SJCRH30 (cell line): Measurements from ENCODE around the gene ASH1L. TPM values are rescaled to one million over a fixed set of nuclear protein-coding genes. Genes with fewer than 3 reads are reported as not detected.
"Not testable (repeated sequence)": the region's sequence is repeated elsewhere in the genome, so short reads cannot be mapped to it uniquely, and the experiment has no call there.

Experiments used
- DNase-seq, 2 experiments: peaks; one replicate each; pipeline ENCODE4 v3.0.0-alpha.2; 2015 to 2020
- H3K27ac ChIP-seq: fragments of 250-450 bp; sonication (Bioruptor Pico); 2 replicates; pipeline ENCODE4 v1.5.1; 2020; ENCODE audit warnings: mild to moderate bottlenecking, moderate library complexity
- H3K27me3 ChIP-seq: fragments of 250-450 bp; sonication (Bioruptor Pico); 2 replicates; pipeline ENCODE4 v1.5.1; 2020; ENCODE audit warnings: mild to moderate bottlenecking, moderate library complexity
- H3K36me3 ChIP-seq: fragments of 250-450 bp; sonication (Bioruptor Pico); 2 replicates; pipeline ENCODE4 v1.5.1; 2020; ENCODE audit warnings: mild to moderate bottlenecking, moderate library complexity
- H3K4me1 ChIP-seq: fragments of 250-450 bp; sonication (Bioruptor Pico); 2 replicates; pipeline ENCODE4 v1.5.1; 2020; ENCODE audit warnings: mild to moderate bottlenecking, moderate library complexity
- H3K4me3 ChIP-seq: fragments of 250-450 bp; sonication (Bioruptor Pico); 2 replicates; pipeline ENCODE4 v1.5.1; 2020; ENCODE audit warnings: mild to moderate bottlenecking, moderate library complexity
- H3K9me3 ChIP-seq: fragments of 250-450 bp; sonication (Bioruptor Pico); replicated peaks from 2 replicates; pipeline ENCODE4 v1.5.1; 2020; ENCODE audit warnings: mild to moderate bottlenecking, moderate library complexity
- total RNA-seq: library from RNA; depleted of rRNA; stranded (reverse); fragments of >200 nt; shearing (Covaris generic); gene quantifications from 2 replicates; pipeline ENCODE4 v1.2.3, GENCODE V29; 2014

ASH1L gene
- total RNA-seq, 1 experiment from 2014 or later = 35.1 TPM

GRCh38 chr1:155574077-155574476 lies 11.5 kb upstream of the ASH1L start:
- DNase-seq = no peak
- Histone ChIP-seq H3K27ac (no peak overlapping the region), H3K4me3 (no peak overlapping the region), H3K27me3 (no peaks in the 10 kb centered on the region), H3K9me3 (no peaks in the 10 kb centered on the region), H3K36me3 (peaks cover 8% of the 10 kb centered on the region; the same call in 1 of the 2 replicates), H3K4me1 (no peaks in the 10 kb centered on the region)

DNA sequence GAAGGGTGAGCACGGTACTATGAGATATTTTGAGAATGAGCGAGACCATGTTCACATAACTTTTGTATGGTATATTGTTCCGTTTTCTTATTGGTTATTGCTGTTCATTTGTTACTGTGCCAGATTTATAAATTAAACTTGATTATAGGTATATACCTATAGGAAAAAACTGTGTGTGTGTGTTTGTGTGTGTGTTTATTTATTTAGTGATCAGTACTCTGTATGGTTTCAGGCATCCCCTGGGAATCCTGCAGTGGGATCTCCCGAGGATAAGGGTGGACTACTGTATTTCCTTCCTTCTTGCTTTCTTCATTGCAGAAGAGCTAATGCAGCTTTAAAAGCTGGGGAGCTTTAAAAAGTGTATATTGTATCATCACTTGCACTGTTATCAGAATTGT lies 8.0 kb upstream of the ASH1L start:
- Histone ChIP-seq H3K4me3 (no peak overlapping the region), H3K4me1 (no peaks in the 10 kb centered on the region), H3K27me3 (no peaks in the 10 kb centered on the region), H3K27ac (no peak overlapping the region), H3K9me3 (no peaks in the 10 kb centered on the region), H3K36me3 (peaks cover 8% of the 10 kb centered on the region; the same call in 1 of the 2 replicates)
- DNase-seq = no peak

- DNase-seq = no peak
- Histone ChIP-seq H3K9me3 (no peaks in the 10 kb centered on the region), H3K27ac (no peak overlapping the region), H3K4me1 (no peaks in the 10 kb centered on the region), H3K36me3 (peaks cover 8% of the 10 kb centered on the region; the same call in 1 of the 2 replicates), H3K4me3 (no peak overlapping the region), H3K27me3 (no peaks in the 10 kb centered on the region)
Measured at GRCh38 chr1:155569988-155570592, 7.5 kb upstream of the ASH1L start.

DNA sequence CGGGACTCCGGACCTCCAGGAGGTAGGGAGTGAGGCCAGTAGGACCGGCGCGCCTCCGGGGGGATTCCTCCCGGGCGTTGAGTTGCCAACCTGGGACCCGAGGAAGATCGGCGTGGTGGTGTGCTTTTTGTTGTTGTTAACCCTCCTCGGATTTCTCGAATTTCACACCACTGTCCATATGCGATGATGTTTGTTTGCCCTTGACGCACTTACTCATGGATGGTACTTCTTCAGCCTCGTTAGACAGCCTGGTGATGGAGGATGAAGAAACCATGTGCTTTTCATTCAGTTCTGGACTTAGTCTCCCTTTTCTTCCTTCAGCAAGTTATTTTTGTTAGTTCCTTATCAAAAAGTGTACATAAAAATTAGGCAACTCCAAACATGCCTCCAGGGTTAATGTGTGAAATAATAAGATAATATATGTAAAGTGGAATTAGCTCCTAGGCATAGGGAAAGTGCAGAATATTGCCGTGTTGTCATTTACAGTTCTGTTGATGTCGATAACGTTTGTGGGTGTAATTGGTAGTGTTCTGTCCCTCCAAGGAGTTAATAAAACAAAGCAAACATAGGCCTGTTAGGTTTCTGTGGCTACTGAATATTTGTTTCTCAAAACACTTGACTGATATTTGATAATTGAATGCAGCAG lies 897 bp upstream of the ASH1L start:
- H3K9me3 ChIP-seq, H3K4me1 ChIP-seq, H3K27me3 ChIP-seq, H3K36me3 ChIP-seq: not testable (repeated sequence)
- Histone ChIP-seq H3K4me3 (peak overlapping the region; percentile 100), H3K27ac (peak overlapping the region; percentile 99)
- peak in 1 of 2 experiments; percentile 30 for DNase-seq

DNA sequence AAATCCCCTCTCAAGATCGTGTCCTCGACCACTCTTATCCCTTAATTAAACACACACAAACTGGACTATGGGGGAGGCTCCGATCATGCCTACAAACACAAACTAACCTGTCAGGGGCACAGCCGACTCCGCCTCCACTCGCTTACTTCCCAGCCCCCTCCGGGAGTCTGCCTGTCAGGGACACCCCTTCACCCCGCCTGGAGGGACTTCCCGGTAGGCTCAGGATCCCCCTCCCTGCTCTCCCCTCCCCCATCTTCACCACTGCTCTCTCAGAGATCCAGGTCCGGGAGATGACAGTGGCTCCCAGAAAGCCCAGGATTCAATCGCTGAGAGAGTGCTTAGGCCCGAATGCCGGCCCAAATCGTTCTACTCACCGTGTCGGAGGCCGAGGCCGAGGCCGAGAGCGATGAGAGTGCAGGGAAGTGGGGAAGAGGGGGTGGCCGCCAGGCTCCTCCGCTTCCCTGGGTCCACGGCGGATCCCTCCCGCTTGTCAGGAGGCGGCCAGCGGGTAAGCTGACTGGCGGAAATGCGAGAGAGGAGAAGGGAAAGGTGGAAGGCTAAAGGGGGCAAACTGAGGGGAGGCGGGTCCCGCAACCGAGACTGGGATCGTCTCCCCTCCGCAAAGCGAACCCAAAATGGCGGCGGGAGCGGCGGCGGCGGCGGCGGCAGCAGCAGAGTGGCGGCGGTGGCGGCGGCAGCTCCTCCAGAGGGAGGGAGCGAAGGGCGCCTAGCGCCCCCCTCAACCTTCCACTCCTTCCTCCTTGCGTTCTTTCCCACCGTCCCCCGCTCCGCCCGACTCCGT lies 623 bp downstream of the ASH1L start:
- not testable (repeated sequence) for H3K36me3 ChIP-seq, H3K9me3 ChIP-seq, H3K4me1 ChIP-seq, DNase-seq, H3K27me3 ChIP-seq
- Histone ChIP-seq H3K4me3 (peak overlapping the region; percentile 100), H3K27ac (peak overlapping the region; percentile 99)

- no peak for DNase-seq
- no peaks in the 10 kb centered on the region for H3K9me3 ChIP-seq
- H3K36me3 ChIP-seq = peaks cover 6% of the 10 kb centered on the region; the same call in 1 of the 2 replicates
- no peak overlapping the region for H3K27ac ChIP-seq
- H3K4me3 ChIP-seq = no peak overlapping the region
- 0 out of 2 replicates have a peak, but pooled peaks cover 4% of the 10 kb centered on the region for H3K4me1 ChIP-seq
- no peaks in the 10 kb centered on the region for H3K27me3 ChIP-seq
Measured at GRCh38 chr1:155555915-155556314, 6.7 kb downstream of the ASH1L start.

- no peak overlapping the region for H3K27ac ChIP-seq
- DNase-seq = no peak
- H3K36me3 ChIP-seq = peaks cover 3% of the 10 kb centered on the region; the same call in 1 of the 2 replicates
- no peaks in the 10 kb centered on the region for H3K4me1 ChIP-seq
- no peaks in the 10 kb centered on the region for H3K27me3 ChIP-seq
- H3K4me3 ChIP-seq = no peak overlapping the region
- H3K9me3 ChIP-seq = no peaks in the 10 kb centered on the region
Measured at GRCh38 chr1:155553349-155553748, 9.3 kb downstream of the ASH1L start.

GRCh38 chr1:155548706-155549105 lies 13.9 kb downstream of the ASH1L start:
- Histone ChIP-seq H3K27me3 (no peaks in the 10 kb centered on the region), H3K27ac (no peak overlapping the region), H3K4me3 (no peak overlapping the region), H3K36me3 (no peaks in the 10 kb centered on the region), H3K9me3 (no peaks in the 10 kb centered on the region), H3K4me1 (no peaks in the 10 kb centered on the region)
- DNase-seq = no peak

DNA sequence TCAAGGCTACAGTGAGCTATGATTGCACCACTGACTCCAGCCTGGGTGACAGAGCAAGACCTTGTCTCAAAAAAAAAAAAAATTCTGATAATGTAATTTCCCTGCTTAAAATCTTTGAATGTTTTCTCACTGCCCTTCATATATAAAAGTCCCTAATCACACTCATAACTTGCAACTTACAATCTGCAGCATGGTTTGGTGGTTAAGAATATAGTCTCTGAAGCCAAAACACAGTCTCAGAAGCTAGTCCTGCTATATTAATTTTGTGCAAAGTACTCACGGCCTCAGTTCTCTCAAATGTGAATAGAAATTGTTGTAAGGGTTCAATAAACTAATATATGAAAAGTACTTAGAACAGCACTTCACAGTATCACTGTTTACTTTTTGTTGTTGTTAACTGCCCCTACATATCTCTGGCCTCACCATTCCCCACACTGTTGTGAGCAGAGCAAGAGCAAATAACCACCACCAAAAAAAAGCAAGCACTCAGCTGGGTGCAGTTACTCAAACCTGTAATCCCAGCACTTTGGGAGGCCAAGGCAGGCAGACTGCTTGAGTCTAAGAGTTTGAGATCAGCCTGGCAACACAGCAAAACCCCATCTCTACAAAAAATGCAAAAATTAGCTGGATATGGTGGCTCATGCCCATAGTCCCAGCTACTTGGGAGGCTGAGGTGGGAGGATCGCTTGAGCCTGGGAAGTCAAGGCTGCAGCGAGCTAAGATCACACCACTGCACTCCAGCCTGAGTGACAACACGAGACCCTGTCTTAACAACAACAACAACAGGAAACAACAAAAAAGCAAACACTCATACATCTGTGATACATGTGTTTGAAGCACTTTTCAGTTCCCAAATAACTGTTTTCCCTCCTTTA lies 22.4 kb downstream of the ASH1L start:
- DNase-seq = no peak
- no peaks in the 10 kb centered on the region for H3K27me3 ChIP-seq
- no peak overlapping the region for H3K27ac ChIP-seq
- no peaks in the 10 kb centered on the region for H3K4me1 ChIP-seq
- H3K4me3 ChIP-seq = no peak overlapping the region
- no peaks in the 10 kb centered on the region for H3K36me3 ChIP-seq
- no peaks in the 10 kb centered on the region for H3K9me3 ChIP-seq

- no peak for DNase-seq
Measured at GRCh38 chr1:155537193-155537592, 25.4 kb downstream of the ASH1L start.

GRCh38 chr1:155531624-155532023 lies 31.0 kb downstream of the ASH1L start:
- no peaks in the 10 kb centered on the region for H3K9me3 ChIP-seq
- H3K27me3 ChIP-seq = no peaks in the 10 kb centered on the region
- no peak for DNase-seq
- no peaks in the 10 kb centered on the region for H3K36me3 ChIP-seq
- H3K4me1 ChIP-seq = no peaks in the 10 kb centered on the region
- no peak overlapping the region for H3K4me3 ChIP-seq
- H3K27ac ChIP-seq = no peak overlapping the region

More at GRCh38 chr1:155537193-155537592, 25.4 kb downstream of the ASH1L start:
- Histone ChIP-seq H3K9me3 (no peaks in the 10 kb centered on the region), H3K4me1 (no peaks in the 10 kb centered on the region), H3K36me3 (no peaks in the 10 kb centered on the region), H3K4me3 (no peak overlapping the region), H3K27ac (no peak overlapping the region), H3K27me3 (no peaks in the 10 kb centered on the region)

DNA sequence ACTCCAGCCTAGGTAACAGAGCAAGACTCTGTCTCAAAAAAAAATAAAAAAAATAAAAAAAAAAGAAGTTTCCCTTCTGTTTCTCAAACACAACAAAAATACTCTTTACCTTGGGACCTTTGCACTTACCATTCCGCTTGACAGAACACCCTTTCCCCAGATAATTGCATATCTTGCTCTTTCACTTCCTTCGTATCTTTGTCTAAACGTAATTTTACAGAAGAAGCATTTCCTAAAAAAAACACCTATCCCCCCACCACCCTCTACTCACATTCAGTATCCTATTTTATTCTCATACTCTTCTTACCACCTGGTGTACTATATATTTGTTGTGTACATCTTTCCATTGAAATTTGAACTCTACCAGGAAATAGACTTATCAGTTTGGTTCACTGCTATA lies 32.7 kb downstream of the ASH1L start:
- Histone ChIP-seq H3K36me3 (no peaks in the 10 kb centered on the region), H3K27ac (no peak overlapping the region)
- DNase-seq = no peak

GRCh38 chr1:155529109-155529508 lies 33.5 kb downstream of the ASH1L start:
- Histone ChIP-seq H3K4me3 (no peak overlapping the region), H3K27me3 (no peaks in the 10 kb centered on the region), H3K36me3 (no peaks in the 10 kb centered on the region), H3K4me1 (no peaks in the 10 kb centered on the region), H3K27ac (no peak overlapping the region), H3K9me3 (no peaks in the 10 kb centered on the region)
- DNase-seq = no peak

More for the DNA sequence above, 32.7 kb downstream of the ASH1L start:
- H3K9me3 ChIP-seq = no peaks in the 10 kb centered on the region
- H3K4me1 ChIP-seq = no peaks in the 10 kb centered on the region
- H3K4me3 ChIP-seq = no peak overlapping the region
- no peaks in the 10 kb centered on the region for H3K27me3 ChIP-seq

DNA sequence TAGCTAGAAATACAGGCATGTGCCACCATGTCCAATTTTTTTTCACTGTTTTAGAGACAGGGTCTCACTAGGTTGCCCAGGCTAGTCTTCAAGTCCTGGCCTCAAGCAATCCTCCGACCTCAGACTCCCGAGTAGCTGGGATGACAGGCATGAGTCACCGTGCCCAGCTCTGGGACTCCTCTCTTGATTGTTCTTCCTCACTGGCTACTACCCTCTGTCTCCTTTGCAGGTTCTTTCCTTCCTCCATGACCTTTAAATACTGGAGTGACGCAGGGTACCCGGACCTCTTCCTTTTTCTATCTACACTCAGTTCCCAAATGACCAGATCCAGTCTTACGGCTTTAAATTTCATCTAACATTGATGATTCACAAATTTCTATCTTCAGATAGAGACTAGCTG lies 34.9 kb downstream of the ASH1L start:
- H3K27me3 ChIP-seq = no peaks in the 10 kb centered on the region
- H3K4me3 ChIP-seq = no peak overlapping the region
- no peaks in the 10 kb centered on the region for H3K9me3 ChIP-seq
- no peak overlapping the region for H3K27ac ChIP-seq
- H3K36me3 ChIP-seq = no peaks in the 10 kb centered on the region
- no peak for DNase-seq
- no peaks in the 10 kb centered on the region for H3K4me1 ChIP-seq
